ENCODE data around the gene CHTF18.
"Not testable (repeated sequence)": the region's sequence is repeated elsewhere in the genome, so short reads cannot be mapped to it uniquely, and the experiment has no call there.

The CHTF18 gene

DNA sequence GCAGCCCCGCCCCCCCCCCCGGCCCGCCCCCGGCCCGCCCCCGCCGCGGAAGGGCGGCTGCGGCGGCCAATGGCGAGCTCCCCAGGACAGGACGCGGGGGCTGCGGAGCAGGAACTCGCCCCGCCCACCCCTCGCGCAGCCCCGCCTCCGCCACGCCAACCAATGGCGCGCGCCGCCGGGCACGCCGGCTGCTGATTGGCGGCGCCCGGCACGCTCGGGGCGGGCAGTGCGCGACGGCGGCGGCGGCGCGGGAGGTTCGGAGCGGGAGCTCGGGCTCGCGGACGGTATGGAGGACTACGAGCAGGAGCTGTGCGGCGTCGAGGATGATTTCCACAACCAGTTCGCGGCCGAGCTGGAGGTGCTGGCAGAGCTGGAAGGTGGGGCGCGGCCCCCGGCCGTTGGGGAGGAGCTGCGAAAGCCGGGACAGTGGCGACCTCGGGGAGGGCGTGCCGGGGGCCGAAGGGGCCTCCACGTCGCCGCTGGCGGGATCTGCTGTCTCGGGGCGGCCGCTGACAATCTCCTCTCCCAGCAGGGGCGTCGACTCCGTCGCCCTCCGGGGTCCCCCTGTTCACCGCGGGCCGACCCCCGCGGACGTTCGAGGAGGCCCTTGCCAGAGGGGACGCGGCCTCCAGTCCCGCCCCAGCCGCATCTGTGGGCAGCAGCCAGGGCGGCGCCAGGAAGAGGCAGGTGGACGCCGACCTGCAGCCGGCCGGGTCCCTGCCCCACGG lies at the start of gene CHTF18:
CHTF18 (plus strand) TSS at position 222 of the 728 bp plus-strand sequence; CDS start at position 287, 65 bp downstream.
- DNase-seq (ENCODE audit: low read depth in 4 of 4, low spot score in 1 of 4) = peak; percentile 80 to 90 (median 88)

DNA sequence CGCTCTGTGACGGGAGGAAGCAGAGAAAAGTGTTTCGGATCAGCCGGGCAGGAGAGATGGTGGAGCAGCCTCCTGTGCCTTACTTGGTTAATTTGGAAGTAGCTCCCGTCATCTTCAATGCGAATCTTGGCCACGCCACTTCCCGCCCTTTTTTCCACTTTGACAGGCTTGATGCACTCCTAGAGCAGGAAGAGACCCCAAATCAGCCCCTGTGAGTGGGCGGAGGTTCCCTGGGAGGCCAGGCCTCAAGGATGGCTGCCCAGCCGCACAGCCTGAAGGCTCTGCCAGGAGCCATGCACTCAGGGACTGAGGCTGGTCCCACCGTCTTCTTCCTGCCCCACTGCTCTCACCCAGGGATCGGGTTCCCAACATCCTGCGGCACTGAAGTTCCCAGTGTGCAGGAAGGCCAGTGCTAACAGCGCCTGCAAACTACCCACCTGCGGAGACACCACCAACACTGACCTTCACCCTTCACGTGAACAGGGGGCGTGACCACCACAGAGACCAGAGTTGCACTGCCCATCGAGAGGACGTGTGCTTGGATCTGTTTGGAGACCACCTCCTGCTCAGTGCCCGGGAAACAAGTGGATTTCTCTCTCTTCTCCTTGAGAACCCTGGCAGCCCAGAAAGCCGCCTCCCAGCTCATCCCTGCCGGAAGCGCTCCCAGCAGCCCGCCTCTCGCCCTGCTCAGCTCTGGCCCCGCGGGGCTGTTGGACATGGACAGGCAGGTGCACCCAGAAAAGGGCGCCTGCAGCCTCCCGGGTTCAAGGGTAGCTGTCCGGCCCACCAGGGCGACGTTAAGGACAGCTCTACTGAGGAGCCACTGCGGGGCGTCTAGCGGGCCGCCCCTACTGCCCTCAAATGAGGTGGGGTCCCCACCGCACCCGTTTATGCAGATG lies 48.6 kb upstream of the CHTF18 start:
- no peak for DNase-seq (ENCODE audit: low read depth in 4 of 4, low spot score in 1 of 4)

DNA sequence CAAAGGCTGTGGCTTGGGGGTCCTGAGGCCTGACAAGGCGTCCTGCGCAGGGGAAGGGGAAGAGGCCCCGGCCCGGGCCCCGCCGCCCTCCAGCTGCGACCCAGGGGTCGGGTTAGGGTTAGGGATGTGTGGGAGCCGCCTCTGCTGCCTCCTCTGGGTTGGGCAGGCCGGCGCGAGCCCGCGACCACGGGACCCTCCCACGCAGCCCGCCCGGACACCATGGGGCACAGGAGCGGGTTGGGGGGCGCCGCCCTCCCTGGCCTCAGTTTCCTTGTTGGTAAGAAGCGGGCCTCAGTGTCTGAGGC lies 48.0 kb upstream of the CHTF18 start:
- no peak for DNase-seq (ENCODE audit: low read depth in 4 of 4, low spot score in 1 of 4)

DNA sequence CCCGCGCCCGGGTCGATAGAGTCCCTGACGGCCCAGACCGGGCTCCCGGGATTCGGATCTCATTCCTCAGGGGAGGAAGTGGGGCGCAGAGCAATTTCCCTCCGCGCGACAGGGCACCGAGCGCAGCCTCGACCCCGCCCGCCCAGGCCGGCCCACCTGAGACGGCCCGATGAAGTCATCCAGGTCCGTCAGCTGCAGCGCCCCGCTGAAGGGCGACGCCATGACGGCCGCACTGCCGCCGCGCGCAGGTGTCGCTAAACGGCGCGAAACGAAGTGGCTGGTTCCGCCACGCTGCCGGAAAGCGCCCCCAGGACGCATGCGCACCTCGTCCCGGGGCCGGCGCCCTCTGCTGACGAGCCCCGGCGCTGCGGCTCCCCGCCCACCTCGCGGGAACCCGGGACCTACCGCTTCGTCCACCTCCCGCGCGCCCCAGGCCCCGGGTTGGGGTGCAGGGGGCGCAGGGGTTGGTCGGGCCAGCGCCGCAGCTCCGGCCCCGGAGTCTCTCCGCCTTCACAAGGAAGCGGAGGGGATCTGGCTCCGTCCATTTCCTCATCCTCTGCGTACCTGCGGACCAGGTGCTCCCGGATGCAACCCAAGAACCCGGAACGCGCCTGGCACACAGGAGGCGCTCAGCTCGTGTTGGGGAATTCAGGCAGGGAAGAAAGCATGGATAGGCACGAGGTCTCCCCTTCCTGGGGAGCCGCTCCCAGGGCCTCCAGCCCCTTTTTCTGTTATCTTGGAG lies 47.5 kb upstream of the CHTF18 start, which contains the start of gene CIAO3:
CIAO3 (minus strand) TSS at position 234 of the 742 bp plus-strand sequence; CDS start at position 222, 12 bp downstream.
- DNase-seq (ENCODE audit: low read depth in 4 of 4, low spot score in 1 of 4) = peak; percentile 85 to 92 (median 88)

DNA sequence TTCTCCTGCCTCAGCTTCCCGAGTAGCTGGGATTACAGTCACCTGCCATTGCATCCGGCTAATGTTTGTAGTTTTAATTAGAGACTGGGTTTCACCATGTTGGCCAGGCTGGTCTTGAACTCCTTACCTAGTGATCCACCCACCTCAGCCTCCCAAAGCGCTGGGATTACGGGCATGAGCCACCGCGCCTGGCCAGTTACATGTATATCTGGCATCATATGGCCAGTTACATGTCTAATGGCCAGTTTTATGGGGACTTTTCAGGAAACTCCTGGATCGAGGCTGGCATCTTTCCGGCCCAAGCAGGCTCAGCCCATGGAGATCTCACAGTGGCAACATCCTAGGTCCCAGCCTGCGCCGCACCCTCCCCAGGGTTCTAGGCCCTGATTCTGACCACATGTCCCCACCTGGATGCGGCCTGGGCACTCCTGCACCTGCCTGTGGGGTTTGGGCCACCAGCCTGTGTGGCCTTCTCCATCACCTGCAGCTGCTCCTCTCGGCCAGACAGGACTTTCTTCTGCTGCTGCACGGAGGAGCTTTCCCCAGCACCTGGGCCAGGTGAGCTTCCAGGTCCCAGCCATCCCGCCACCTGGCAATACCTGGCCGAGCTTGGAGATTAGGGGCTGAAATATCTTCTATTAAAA lies 46.3 kb upstream of the CHTF18 start:
- no peak for DNase-seq (ENCODE audit: low read depth in 4 of 4, low spot score in 1 of 4)

DNA sequence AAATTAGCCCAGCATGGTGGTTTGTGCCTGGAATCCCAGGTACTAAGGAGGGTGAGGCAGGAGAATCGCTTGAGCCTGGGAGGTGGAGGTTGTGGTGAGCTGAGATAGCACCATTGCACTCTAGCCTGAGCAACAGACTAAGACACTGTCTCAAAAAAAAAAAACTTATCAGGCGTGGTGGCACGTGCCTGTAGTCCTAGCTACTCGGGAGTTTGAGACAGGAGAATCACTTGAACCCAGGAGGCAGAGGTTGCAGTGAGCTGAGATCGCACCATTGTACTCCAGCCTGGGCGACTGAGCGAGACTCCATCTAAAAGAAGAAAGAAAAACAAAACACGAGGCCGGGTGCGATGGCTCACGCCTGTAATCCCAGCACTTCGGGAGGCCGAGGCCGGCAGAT lies 45.5 kb upstream of the CHTF18 start:
- not testable (repeated sequence) for DNase-seq (ENCODE audit: low read depth in 4 of 4, low spot score in 1 of 4)

DNA sequence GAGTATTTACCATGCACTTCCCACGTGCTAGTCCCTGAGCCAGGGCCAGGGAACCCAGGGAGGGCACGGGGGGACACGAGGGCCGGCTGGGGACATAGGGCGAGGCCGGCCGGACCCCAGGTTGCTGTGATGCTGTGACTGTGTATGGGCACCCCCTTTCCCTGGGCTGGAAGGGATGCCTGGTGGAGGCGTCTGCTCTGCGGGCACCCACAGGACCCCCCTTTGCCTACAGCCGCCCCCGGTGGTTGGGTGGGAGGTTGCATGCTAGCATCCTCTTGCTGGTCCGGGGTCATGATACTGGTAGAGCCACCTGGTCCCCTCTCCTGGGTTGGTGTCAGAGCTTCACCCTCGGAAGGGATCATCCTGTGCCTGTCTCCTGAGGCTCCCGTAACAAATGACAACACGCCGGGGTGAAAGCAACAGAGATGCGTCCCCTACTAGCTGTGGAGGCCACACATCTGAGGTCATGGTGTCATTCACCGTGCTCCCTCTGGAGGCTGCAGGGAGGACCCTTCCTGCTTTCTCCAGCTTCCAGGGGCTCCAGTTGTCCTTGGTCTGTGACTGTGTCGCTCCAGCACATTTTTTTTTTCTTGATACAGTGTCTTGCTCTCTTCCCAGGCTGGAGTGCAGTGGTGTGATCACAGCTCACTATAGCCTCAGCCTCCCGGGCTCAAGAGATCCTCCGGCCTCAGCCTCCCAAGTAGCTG lies 44.5 kb upstream of the CHTF18 start:
- no peak for DNase-seq (ENCODE audit: low read depth in 4 of 4, low spot score in 1 of 4)

DNA sequence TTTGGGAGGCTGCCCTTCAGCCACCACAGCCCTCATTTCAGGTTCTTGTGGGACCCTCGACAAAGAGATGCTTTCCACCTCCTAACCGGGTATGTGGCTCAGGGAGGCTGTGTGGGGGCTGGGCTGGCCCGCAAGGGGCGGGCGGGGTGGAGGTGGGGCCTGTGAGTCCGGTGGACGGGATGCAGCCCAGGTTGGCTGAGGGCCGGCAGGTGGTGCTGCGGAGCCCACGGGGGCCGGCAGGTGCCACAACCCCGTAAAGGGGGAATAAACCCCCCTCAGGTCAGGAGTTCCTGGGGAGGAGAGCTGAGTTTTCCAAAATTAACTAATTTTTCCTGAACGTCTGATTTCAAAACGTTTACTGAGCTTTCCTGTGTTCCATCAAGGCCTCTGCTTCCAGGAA lies 42.7 kb upstream of the CHTF18 start:
- DNase-seq (ENCODE audit: low read depth in 4 of 4, low spot score in 1 of 4) = no peak

DNA sequence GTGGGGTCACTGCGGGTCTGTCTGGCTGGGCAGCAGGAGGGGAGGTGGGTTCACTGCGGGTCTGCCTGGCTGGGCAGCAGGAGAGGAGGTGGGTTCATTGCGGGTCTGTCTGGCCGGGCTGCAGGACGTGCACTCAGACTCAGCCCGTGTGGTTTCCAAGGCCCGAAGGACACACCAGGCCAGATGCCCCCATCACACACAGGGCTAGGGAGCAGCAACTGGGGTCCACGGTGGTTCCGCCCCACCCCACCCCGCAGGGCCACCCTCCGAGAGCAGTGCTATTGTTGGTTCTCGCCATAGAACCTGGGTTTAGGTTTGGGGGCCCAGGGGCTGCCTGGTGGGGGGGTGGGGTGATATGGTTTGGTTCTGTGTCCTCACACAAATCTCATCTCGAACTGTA lies 41.8 kb upstream of the CHTF18 start:
- DNase-seq (ENCODE audit: low read depth in 4 of 4, low spot score in 1 of 4) = no peak

DNA sequence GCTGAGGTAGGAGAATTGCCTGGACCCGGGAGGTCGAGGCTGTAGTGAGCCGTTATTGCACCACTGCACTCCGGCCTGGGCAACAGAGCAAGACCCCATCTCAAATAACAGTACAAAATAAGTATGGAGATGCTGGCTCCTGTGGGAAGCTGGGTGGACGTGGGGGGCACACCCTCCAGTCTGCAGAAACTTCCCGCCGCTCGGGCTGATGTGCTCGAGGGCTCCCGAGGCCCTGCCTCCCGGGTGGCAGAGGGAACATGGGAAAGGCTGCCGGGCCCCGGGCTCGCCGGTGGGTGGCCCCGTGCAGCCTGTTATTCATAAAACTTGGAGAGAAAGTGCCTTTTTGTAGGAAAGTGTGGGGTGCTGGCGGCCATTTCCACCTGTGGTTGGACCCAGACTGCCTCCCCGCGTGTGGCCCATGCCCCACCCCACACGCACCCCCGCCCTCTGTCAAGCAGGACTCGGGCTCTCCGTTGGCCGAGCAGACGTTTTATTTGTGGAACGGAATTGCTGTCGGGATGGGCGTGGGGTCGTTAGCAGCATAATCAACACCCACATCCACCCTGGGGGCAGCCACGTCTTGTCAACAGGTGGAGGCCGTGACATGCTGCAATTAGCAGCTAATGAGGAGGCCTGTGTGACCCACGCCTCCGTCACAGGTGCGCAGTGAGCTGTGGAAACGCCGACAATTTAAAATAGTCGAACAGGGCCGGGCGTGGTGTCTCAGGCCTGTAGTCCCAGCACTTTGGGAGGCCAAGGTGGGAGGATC lies 40.3 kb upstream of the CHTF18 start:
- DNase-seq (ENCODE audit: low read depth in 4 of 4, low spot score in 1 of 4) = no peak

DNA sequence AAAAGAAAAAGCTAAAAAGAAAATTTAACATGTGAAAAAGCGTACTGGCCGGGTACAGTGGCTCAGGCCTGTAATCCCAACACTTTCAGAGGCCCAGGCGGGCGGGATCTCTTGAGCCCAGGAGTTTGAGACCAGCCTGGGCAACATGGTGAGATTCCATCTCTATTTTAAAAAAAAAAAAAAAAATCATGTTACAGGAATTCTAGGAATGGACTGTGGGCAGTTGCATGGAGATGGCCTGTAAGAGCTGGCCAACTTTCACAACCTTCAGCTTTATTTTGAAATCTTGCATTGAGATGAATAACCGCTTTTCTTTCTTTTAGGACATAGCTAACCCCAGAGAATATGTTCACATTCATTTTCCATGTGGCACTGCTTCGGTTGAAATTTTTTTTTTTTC lies 39.4 kb upstream of the CHTF18 start:
- DNase-seq (ENCODE audit: low read depth in 4 of 4, low spot score in 1 of 4) = no peak

DNA sequence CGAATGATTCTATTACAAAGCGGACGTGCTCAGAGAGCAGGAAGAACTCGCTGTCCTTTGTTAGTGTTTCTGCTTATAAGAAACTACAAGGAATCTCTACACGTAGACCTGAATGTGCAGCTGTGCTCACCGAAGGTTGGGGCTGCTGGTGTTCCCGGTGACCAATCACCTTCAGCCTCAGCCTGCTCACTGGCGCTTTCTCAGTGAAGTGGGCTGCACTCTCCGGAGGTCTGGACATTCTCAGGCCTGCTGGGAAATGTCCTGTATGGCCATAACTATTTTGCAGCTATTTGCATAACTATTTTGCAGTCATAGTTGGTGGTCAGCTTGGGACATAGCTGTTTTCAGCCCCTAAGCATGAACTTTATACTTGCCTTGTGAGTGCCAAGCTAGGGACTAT lies 37.9 kb upstream of the CHTF18 start:
- DNase-seq (ENCODE audit: low read depth in 4 of 4, low spot score in 1 of 4) = no peak

DNA sequence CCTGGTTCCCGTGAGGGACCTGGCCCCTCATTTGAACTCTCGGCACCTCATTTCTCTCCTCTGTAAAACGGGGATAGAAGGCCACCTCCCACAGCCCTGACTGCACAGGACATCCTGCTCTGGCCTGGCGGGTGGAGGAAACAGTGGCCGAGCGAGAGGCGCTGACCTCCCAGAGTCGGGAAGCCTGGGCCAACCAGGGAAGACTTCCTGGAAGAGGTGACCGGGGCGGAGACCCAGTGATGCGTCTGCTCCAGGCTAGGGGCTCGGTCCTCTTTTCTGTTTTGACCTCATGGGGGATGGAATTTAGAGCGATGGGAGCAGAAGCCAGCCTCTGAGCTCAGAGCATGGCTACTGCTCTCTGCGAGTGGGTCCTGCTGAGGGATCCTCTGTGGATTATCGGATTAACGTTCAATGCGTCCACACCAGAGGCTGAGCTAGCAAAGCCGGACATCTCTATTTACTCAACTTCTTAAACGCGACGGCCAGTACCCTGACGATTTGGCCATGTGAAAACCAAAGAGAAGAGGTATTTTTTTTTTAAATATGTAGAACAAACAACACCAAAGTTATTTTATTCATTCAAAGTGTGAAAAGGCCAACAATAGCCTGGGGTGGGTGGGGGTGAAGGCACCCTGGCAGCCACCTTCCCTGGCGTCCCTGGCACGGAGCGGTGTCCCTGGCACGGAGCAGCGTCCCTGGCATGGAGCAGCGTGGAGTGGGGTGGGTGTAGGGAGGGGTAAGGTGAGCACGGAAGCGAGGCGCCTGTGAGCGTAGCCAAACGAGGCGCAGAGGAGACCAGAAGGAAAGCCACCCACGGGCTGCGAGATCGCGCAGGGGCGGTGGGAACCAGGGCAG lies 37.0 kb upstream of the CHTF18 start:
- no peak for DNase-seq (ENCODE audit: low read depth in 4 of 4, low spot score in 1 of 4)

DNA sequence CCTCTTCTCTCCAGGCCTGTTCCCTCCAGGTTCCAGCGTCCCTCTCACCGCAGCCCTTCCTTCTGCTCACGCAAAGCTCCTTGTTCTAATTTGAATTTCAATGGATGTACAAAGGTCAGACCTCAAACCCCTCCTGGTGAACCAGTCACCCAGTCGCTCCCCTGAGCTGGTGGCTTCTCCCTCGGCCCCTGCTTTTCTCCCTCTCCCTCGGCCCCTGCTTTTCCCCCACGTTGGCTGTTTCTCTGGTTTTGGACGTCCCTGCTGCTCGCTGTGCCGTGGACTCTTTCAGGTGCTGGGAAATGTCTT lies 36.5 kb upstream of the CHTF18 start:
- no peak for DNase-seq (ENCODE audit: low read depth in 4 of 4, low spot score in 1 of 4)

DNA sequence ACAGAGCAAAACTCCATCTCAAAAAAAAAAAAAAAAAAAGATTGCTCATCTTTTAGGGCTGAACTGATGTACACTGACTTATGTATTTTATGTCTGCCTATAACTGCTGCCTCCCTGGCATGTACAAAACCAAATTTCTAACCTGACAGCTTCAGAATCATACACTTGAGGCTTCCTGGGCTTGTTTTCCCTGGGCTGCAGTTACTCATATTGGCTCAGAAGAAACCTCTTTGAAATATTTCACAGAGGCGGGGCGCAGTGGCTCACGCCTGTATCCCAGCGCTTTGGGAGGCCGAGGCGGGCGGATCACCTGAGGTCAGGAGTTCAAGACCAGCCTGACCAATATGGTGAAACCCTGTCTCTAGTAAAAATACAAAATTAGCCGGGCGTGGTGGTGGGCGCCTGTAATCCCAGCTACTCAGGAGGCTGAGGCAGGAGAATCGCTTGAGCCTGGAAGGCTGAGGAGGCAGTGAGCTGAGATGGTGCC lies 34.3 kb upstream of the CHTF18 start:
- DNase-seq (ENCODE audit: low read depth in 4 of 4, low spot score in 1 of 4) = not testable (repeated sequence)

DNA sequence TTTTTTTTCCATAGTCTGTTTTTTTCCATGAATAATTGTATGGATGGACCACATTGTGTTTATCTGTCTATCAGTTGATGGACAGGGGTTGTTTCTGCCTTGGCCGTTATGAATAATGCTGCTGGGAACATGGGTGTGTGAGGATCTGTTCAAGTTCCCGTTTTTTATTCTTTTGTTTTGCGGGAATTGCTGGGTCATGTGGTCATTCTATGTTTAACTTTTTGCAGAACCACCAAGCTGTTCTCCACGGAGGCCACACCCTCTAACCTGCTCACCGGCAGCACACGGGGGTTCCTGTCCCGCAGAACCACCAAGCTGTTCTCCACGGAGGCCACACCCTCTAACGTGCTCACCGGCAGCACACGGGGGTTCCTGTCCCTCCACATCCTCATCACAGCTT lies 33.8 kb upstream of the CHTF18 start:
- DNase-seq (ENCODE audit: low read depth in 4 of 4, low spot score in 1 of 4) = no peak

DNA sequence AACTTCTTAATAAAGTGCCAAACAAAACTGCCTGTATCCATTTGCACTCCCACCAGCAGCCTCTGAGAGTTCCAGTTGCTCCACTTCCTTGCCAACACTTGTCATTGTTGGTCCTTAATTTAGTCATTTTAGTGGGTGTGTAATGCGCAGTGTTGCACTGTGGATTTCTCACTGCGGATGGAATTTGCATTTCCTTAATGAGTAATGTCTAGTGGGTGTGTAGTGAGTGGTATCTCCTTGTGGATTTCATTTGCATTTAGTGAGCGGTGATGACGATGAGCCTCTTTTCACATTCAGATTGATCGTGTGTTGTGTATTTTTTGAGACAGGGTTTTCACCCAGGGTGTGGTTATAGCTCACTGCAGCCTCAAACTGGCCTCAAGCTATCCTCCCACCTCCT lies 32.0 kb upstream of the CHTF18 start:
- DNase-seq (ENCODE audit: low read depth in 4 of 4, low spot score in 1 of 4) = no peak

DNA sequence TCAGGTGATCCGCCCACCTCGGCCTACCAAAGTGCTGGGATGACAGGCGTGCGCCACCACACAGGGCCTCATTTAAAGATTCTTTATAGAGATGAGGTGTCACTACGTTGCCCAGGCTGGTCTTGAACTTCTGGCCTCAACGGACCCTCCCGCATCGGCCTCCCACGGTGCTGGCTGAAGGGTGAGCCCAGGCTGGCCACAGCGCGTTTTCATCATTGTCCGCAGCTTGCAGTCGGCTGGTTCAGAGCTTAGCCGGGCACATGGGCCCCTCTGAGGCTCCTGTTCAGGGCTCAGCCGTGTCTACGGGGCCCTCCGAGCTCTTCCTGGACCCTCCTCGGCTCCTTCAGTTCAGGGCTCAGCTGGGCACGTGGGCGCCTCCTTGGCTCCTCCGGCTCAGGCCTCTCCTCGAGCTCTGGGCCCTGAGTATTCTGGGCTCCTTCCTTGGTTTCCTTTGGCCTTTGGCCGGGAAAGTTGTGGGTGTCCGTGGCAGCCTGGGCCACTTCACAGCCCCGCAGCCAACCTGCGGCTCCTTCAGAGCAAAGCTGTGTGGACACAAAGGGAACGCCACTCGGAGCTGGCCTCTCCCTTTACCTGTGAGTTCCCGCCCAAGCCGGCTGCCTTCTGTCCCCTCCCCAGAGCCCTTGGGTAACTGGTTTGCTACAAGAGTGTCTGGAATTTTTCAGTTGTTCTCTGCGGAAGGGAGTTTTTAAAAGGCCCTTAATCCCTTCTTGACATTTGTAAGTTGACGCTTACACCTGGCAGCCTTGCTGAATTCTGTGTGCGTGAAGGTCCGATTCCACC lies 29.1 kb upstream of the CHTF18 start:
- no peak for DNase-seq (ENCODE audit: low read depth in 4 of 4, low spot score in 1 of 4)

All from stimulated activated CD4-positive, alpha-beta T cell treated with anti-CD3 and anti-CD28 coated beads, Interleukin-1b, Interleukin-23, amount 100 ng/mL, for 24 hours (primary cell).